Colonic mucosa (tissue), 4 donors: ENCODE data around the gene SLC17A7. TPM values are rescaled to one million over a fixed set of nuclear protein-coding genes. Genes with fewer than 3 reads are reported as not detected.

Experiments
- DNase-seq: peaks from one replicate; pipeline ENCODE4 v3.0.0-alpha.2; 2020
- H3K27ac ChIP-seq: fragments of 200-600 bp; one replicate; pipeline ENCODE4 v1.8.0; 2021
- H3K27me3 ChIP-seq: fragments of 200-600 bp; one replicate; pipeline ENCODE4 v1.8.0; 2021
- H3K36me3 ChIP-seq: fragments of 200-600 bp; one replicate; pipeline ENCODE4 v1.8.0; 2021
- H3K4me1 ChIP-seq: fragments of 200-600 bp; one replicate; pipeline ENCODE4 v1.8.0; 2021; ENCODE audit warnings: mild to moderate bottlenecking
- H3K4me3 ChIP-seq: fragments of 200-600 bp; one replicate; pipeline ENCODE4 v1.8.0; 2021
- H3K9ac ChIP-seq, 2 donors: one replicate each; pipeline ENCODE4 v1.7.0; 2013; ENCODE audit warnings: control low read depth in 2 of 2, low read depth in 2 of 2, low read length in 2 of 2
- H3K9me3 ChIP-seq: fragments of 200-600 bp; one replicate; pipeline ENCODE4 v1.8.0; 2021
- CTCF ChIP-seq: fragments of 200-600 bp; IDR thresholded peaks from one replicate; pipeline ENCODE4 v1.8.0; 2022; ENCODE audit warnings: antibody characterized with exemption, mild to moderate bottlenecking
- intact Hi-C: fragments of 100-400 bp; cut with DNase I; formaldehyde crosslinking; loops from one replicate; pipeline ENCODE4 v1.14.1; 2022
- total RNA-seq, 2 donors: library from RNA; stranded (reverse); fragmentation: NEBNext Ultra II Directional in 1 of 2; extraction: Animal tissue kit (Norgen Biotek cat#: 25700) in 1 of 2; gene quantifications; one replicate each; pipeline ENCODE4 v1.2.1, GENCODE V29; 2021
- donor health status: healthy.
- donor health status: DM: no; HTN: no; CAD: no.
- donor health status: DM: no; HTN: no; CAD: no.

SLC17A7 gene
- total RNA-seq, 2 donors from 2014 or later, result 0.21 to 0.25 TPM

GRCh38 chr19:49409441-49410029, 31.8 kb downstream of the SLC17A7 start:
- Histone ChIP-seq H3K36me3 (no peaks in the 10 kb centered on the region), H3K4me1 (no peaks in the 10 kb centered on the region), H3K27ac (no peak overlapping the region), H3K9me3 (no peaks in the 10 kb centered on the region), H3K9ac (no peak overlapping the region), H3K27me3 (no peaks in the 10 kb centered on the region), H3K4me3 (no peak overlapping the region)
- no peak for DNase-seq
- TF ChIP-seq CTCF, result no peak
- intact Hi-C loops, result no loop called here

GRCh38 chr19:49408816-49409440, 32.4 kb downstream of the SLC17A7 start:
- no peak for TF ChIP-seq CTCF
- Histone ChIP-seq H3K27me3 (no peaks in the 10 kb centered on the region), H3K9me3 (no peaks in the 10 kb centered on the region), H3K4me3 (no peak overlapping the region), H3K27ac (no peak overlapping the region), H3K36me3 (no peaks in the 10 kb centered on the region), H3K4me1 (no peaks in the 10 kb centered on the region), H3K9ac (no peak overlapping the region)
- no peak for DNase-seq
- intact Hi-C loops, result no loop called here

- intact Hi-C loops, result no loop called here
- no peak for TF ChIP-seq CTCF
- no peaks in the 10 kb centered on the region for H3K4me1 ChIP-seq
- H3K9me3 ChIP-seq, result no peaks in the 10 kb centered on the region
- no peak overlapping the region for H3K4me3 ChIP-seq
- H3K27me3 ChIP-seq, result no peaks in the 10 kb centered on the region
- no peak overlapping the region for H3K27ac ChIP-seq
- H3K9ac ChIP-seq, result no peak overlapping the region
- DNase-seq, result no peak
- no peaks in the 10 kb centered on the region for H3K36me3 ChIP-seq
These were observed 33.8 kb downstream of the SLC17A7 start for GRCh38 chr19:49407482-49408015.

- Histone ChIP-seq H3K9me3 (no peaks in the 10 kb centered on the region), H3K4me1 (no peaks in the 10 kb centered on the region), H3K27me3 (no peaks in the 10 kb centered on the region), H3K9ac (no peak overlapping the region), H3K36me3 (no peaks in the 10 kb centered on the region), H3K4me3 (no peak overlapping the region), H3K27ac (no peak overlapping the region)
- DNase-seq, result no peak
- intact Hi-C loops, result no loop called here
- TF ChIP-seq CTCF, result no peak
These were observed 34.2 kb downstream of the SLC17A7 start for GRCh38 chr19:49407079-49407478.

- Histone ChIP-seq H3K27me3 (no peaks in the 10 kb centered on the region), H3K4me1 (no peaks in the 10 kb centered on the region), H3K9me3 (no peaks in the 10 kb centered on the region), H3K27ac (no peak overlapping the region), H3K9ac (no peak overlapping the region), H3K36me3 (no peaks in the 10 kb centered on the region), H3K4me3 (no peak overlapping the region)
- no peak for DNase-seq
- intact Hi-C loops, result no loop called here
- no peak for TF ChIP-seq CTCF
These were observed 37.7 kb downstream of the SLC17A7 start for GRCh38 chr19:49403404-49404187.
